HEK293 (cell line): ENCODE data around the gene MFGE8.

Experiments
- CTCF ChIA-PET: fragments of 350-600 bp; formaldehyde crosslinking; extraction: SDS; loops from one replicate; lab custom pipeline; 2021; ENCODE audit warnings: antibody characterized with exemption; lab: Yijun Ruan, JAX
- POLR2A ChIA-PET: fragments of 300-600 bp; formaldehyde crosslinking; extraction: SDS; loops from one replicate; lab custom pipeline; 2020; ENCODE audit warnings: antibody characterized with exemption, inconsistent platforms; lab: Yijun Ruan, JAX
- H3K27ac ChIP-seq: fragments of 200-500 bp; sonication (Bioruptor generic); 2 replicates; pipeline ENCODE4 v1.5.1; 2014; ENCODE audit warnings: low read depth, low read length, control low read depth, inconsistent platforms; ENCODE audit errors: extremely low read depth
- H3K36me3 ChIP-seq, 2 experiments: fragments of 200-500 bp in 1 of 2; sonication (Bioruptor generic) in 1 of 2; 1 replicate in 1 of 2; 2 replicates in 1 of 2; pipeline ENCODE4 v1.5.1; 2014 to 2017; ENCODE audit warnings: inconsistent platforms in 2 of 2, low read length in 2 of 2; ENCODE audit not compliant: control insufficient read depth in 2 of 2, insufficient read depth in 1 of 2
- H3K4me1 ChIP-seq: fragments of 200-500 bp; sonication (Bioruptor generic); 2 replicates; pipeline ENCODE4 v1.5.1; 2014; ENCODE audit warnings: mild to moderate bottlenecking, low read length, inconsistent platforms; ENCODE audit not compliant: control insufficient read depth, insufficient read depth
- H3K4me3 ChIP-seq: 2 replicates; pipeline ENCODE4 v1.5.1; 2011; ENCODE audit warnings: low read depth, mild to moderate bottlenecking, control low read depth, low read length, moderate library complexity
- H3K9me3 ChIP-seq: fragments of 200-500 bp; sonication (Bioruptor generic); 2 replicates; pipeline ENCODE4 v1.5.1; 2014; ENCODE audit warnings: low read depth, low read length, inconsistent platforms; ENCODE audit not compliant: control insufficient read depth, insufficient read depth
- EGR2 ChIP-seq: fragments of 450-650 bp; formaldehyde crosslinking; IDR thresholded peaks from 2 replicates; pipeline ENCODE4 v1.5.1; 2016; ENCODE audit warnings: low read depth, missing biosample characterization, missing genetic modification characterization
- GLI4 ChIP-seq: fragments of 450-650 bp; formaldehyde crosslinking; IDR thresholded peaks from 2 replicates; pipeline ENCODE4 v1.5.1; 2016; ENCODE audit warnings: missing biosample characterization, missing genetic modification characterization
- KLF10 ChIP-seq: fragments of 450-650 bp; IDR thresholded peaks from 2 replicates; pipeline ENCODE4 v1.5.1; 2018; ENCODE audit warnings: missing biosample characterization, mild to moderate bottlenecking, missing genetic modification characterization
- SCRT2 ChIP-seq: fragments of 450-650 bp; formaldehyde crosslinking; IDR thresholded peaks from 2 replicates; pipeline ENCODE4 v1.5.1; 2016; ENCODE audit warnings: missing biosample characterization, missing genetic modification characterization
- SP3 ChIP-seq: fragments of 450-650 bp; formaldehyde crosslinking; IDR thresholded peaks from 2 replicates; pipeline ENCODE4 v1.5.1; 2016; ENCODE audit warnings: missing biosample characterization, missing genetic modification characterization
- ZBTB17 ChIP-seq: fragments of 450-650 bp; formaldehyde crosslinking; IDR thresholded peaks from 2 replicates; pipeline ENCODE4 v1.5.1; 2016; ENCODE audit warnings: missing biosample characterization, missing genetic modification characterization
- ZFHX2 ChIP-seq: fragments of 450-650 bp; formaldehyde crosslinking; conservative IDR thresholded peaks from 2 replicates; pipeline ENCODE4 v1.5.1; 2016; ENCODE audit warnings: missing biosample characterization, missing genetic modification characterization
- ZNF155 ChIP-seq: fragments of 450-650 bp; formaldehyde crosslinking; IDR thresholded peaks from 2 replicates; pipeline ENCODE4 v1.5.1; 2016; ENCODE audit warnings: missing biosample characterization, missing genetic modification characterization
- ZNF157 ChIP-seq: fragments of 450-650 bp; formaldehyde crosslinking; IDR thresholded peaks from 2 replicates; pipeline ENCODE4 v1.5.1; 2016; ENCODE audit warnings: missing biosample characterization, missing genetic modification characterization
- ZNF23 ChIP-seq: fragments of 450-650 bp; formaldehyde crosslinking; IDR thresholded peaks from 2 replicates; pipeline ENCODE4 v1.5.1; 2016; ENCODE audit warnings: missing biosample characterization, missing genetic modification characterization, borderline replicate concordance
- ZNF274 ChIP-seq, 2 experiments: fragments of 200-500 bp in 1 of 2; fragments of 450-650 bp in 1 of 2; sonication (Bioruptor generic) in 1 of 2; formaldehyde crosslinking in 1 of 2; IDR thresholded peaks; 2 replicates each; pipeline versions ENCODE4 v1.5.1 to v1.6.1; 2014 to 2016; ENCODE audit warnings: borderline replicate concordance in 1 of 2, inconsistent platforms in 1 of 2, low read length in 1 of 2, missing biosample characterization in 1 of 2, missing genetic modification characterization in 1 of 2
- ZNF292 ChIP-seq: fragments of 450-650 bp; formaldehyde crosslinking; IDR thresholded peaks from 2 replicates; pipeline ENCODE4 v1.5.1; 2016; ENCODE audit warnings: low read depth, missing biosample characterization, missing genetic modification characterization, borderline replicate concordance
- ZNF354C ChIP-seq: fragments of 450-650 bp; formaldehyde crosslinking; IDR thresholded peaks from 2 replicates; pipeline ENCODE4 v1.5.1; 2016; ENCODE audit warnings: missing biosample characterization, missing genetic modification characterization, low read depth, borderline replicate concordance
- ZNF37A ChIP-seq: fragments of 450-650 bp; IDR thresholded peaks from 2 replicates; pipeline ENCODE4 v1.5.1; 2018; ENCODE audit warnings: missing biosample characterization, missing genetic modification characterization
- ZNF433 ChIP-seq: fragments of 450-650 bp; formaldehyde crosslinking; IDR thresholded peaks from 2 replicates; pipeline ENCODE4 v1.5.1; 2016; ENCODE audit warnings: missing biosample characterization, missing genetic modification characterization, low read depth
- ZNF549 ChIP-seq: fragments of 450-650 bp; IDR thresholded peaks from 2 replicates; pipeline ENCODE4 v1.5.1; 2018; ENCODE audit warnings: missing biosample characterization, missing genetic modification characterization, mild to moderate bottlenecking, inconsistent platforms, moderate library complexity
- ZNF626 ChIP-seq: fragments of 450-650 bp; sonication (Bioruptor Pico); formaldehyde crosslinking; IDR thresholded peaks from 2 replicates; pipeline ENCODE4 v1.5.1; 2018; ENCODE audit warnings: missing biosample characterization, missing genetic modification characterization, inconsistent platforms
- ZNF658 ChIP-seq: fragments of 450-650 bp; formaldehyde crosslinking; IDR thresholded peaks from 2 replicates; pipeline ENCODE4; 2016; ENCODE audit warnings: missing biosample characterization, missing genetic modification characterization
- ZNF660 ChIP-seq: fragments of 450-650 bp; IDR thresholded peaks from 2 replicates; pipeline ENCODE4 v1.5.1; 2018; ENCODE audit warnings: missing biosample characterization, mild to moderate bottlenecking, missing genetic modification characterization
- ZNF677 ChIP-seq: fragments of 450-650 bp; IDR thresholded peaks from 2 replicates; pipeline ENCODE4 v1.5.0; 2018; ENCODE audit warnings: missing biosample characterization, mild to moderate bottlenecking, missing genetic modification characterization, moderate library complexity
- ZNF768 ChIP-seq: fragments of 450-650 bp; formaldehyde crosslinking; IDR thresholded peaks from 2 replicates; pipeline ENCODE4 v1.5.1; 2018; ENCODE audit warnings: missing biosample characterization, mild to moderate bottlenecking, missing genetic modification characterization
- ZNF776 ChIP-seq: fragments of 450-650 bp; formaldehyde crosslinking; IDR thresholded peaks from 2 replicates; pipeline ENCODE4 v1.5.0; 2017; ENCODE audit warnings: missing biosample characterization, missing genetic modification characterization, borderline replicate concordance
- ZNF792 ChIP-seq: fragments of 450-650 bp; formaldehyde crosslinking; IDR thresholded peaks from 2 replicates; pipeline ENCODE4 v1.5.1; 2016; ENCODE audit warnings: missing biosample characterization, missing genetic modification characterization
- ZXDB ChIP-seq: fragments of 450-650 bp; formaldehyde crosslinking; IDR thresholded peaks from 2 replicates; pipeline ENCODE4 v1.5.1; 2016; ENCODE audit warnings: missing biosample characterization, missing genetic modification characterization
- TF ChIP-seq, protein P1 (sequence below): fragments of 450-650 bp; formaldehyde crosslinking; optimal IDR thresholded peaks from 2 replicates; pipeline ENCODE3; 2016; ENCODE audit warnings: missing biosample characterization, mild to moderate bottlenecking, missing genetic modification characterization
- TF ChIP-seq, protein P2 (sequence below): fragments of 450-650 bp; formaldehyde crosslinking; IDR thresholded peaks from 2 replicates; pipeline ENCODE4; 2016; ENCODE audit warnings: missing biosample characterization, missing genetic modification characterization
- TF ChIP-seq, protein P3 (sequence below): fragments of 450-650 bp; formaldehyde crosslinking; IDR thresholded peaks from 2 replicates; pipeline ENCODE4 v1.5.1; 2017; ENCODE audit warnings: missing biosample characterization, missing genetic modification characterization

The MFGE8 gene

DNA sequence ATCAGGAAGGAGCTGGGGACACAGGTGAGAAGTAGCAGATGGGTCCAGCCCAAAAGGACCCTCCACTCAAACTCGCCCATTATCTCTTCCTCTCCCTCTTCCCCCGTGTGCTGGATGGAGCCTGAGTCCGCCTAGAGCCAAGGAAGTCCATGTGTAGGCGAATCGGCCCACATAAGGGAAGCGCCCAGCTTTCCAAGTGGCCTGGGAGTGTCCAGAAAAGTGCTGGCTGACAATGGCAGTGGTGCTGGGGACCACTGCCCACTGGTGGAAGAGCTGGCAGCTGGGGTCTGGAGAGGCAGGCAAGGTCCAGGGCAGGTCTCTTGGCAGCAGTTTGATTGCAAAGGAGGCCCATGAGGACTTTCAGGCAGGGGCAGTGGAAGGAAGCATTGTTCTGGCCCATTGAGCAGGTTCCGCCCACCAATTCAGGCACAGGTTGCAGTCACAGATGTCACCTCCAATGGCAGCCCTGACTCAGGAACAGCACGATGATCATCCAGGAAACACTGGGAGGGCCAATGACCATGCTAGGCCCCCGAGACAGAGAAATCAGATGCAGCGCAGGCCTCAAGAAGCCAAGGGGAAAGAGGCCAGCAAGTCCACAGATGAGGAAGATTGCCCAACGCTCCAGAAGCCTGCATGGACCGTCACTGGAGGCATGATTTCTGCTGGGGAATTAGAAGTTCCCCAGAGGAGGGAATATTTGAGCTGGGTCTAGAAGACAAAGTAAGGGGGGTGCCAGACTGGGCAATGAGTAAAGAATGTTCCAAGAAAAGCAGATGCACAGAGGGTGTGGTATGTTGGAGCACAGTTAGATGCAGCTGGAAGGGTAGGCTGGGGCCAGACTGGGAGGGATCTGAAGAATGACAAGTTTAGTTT is 3.0 kb downstream of the MFGE8 start:
- POLR2A ChIA-PET, result no interaction called here
- Histone ChIP-seq H3K4me3 (no peak overlapping the region), H3K36me3 (peaks cover 3 to 60% of the 10 kb centered on the region in 2 experiments; a peak in 1 of 3 replicates), H3K4me1 (peaks cover 3% of the 10 kb centered on the region), H3K9me3 (no peaks in the 10 kb centered on the region), H3K27ac (no peak overlapping the region)
- CTCF ChIA-PET, result interaction anchor here (0.5 to 1.1 kb wide), 4 partner anchors 66 to 446 kb away, joined by 3 to 4 read pairs (median 4); no protein-coding TSS in a partner anchor
- TF ChIP-seq ZNF274 (IDR thresholded peaks at IDR 0.05; ENCODE audit: low read length), result no peak
- no peak for TF ChIP-seq ZNF274 (tag by site-specific recombination; IDR thresholded peaks at IDR 0.05; ENCODE audit: borderline replicate concordance)
- 0 out of 2 replicates have a peak, but pooled peaks have one; percentile 28 for TF ChIP-seq ZBTB17 (tag by site-specific recombination)
- TF ChIP-seq ZNF155 (tag by site-specific recombination), result no peak
- no peak for TF ChIP-seq ZXDB (tag by site-specific recombination)
- no peak for TF ChIP-seq ZNF768 (tag by site-specific recombination)
- TF ChIP-seq ZNF792 (tag by site-specific recombination), result no peak
- TF ChIP-seq ZNF677 (tag by site-specific recombination), result no peak
- no peak for TF ChIP-seq ZNF549
- no peak for TF ChIP-seq ZNF157 (tag by site-specific recombination)
- no peak for TF ChIP-seq ZNF37A (tag by site-specific recombination)
- no peak for TF ChIP-seq SP3 (tag by site-specific recombination)
- TF ChIP-seq ZNF660, result no peak
- no peak for TF ChIP-seq SCRT2 (tag by site-specific recombination)
- no peak for TF ChIP-seq ZNF658
- TF ChIP-seq ZNF292 (tag by site-specific recombination), result no peak
- TF ChIP-seq, protein P1, sequence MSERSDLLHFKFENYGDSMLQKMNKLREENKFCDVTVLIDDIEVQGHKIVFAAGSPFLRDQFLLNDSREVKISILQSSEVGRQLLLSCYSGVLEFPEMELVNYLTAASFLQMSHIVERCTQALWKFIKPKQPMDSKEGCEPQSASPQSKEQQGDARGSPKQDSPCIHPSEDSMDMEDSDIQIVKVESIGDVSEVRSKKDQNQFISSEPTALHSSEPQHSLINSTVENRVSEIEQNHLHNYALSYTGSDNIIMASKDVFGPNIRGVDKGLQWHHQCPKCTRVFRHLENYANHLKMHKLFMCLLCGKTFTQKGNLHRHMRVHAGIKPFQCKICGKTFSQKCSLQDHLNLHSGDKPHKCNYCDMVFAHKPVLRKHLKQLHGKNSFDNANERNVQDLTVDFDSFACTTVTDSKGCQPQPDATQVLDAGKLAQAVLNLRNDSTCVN (tag by site-specific recombination), result no peak
- TF ChIP-seq ZNF626 (tag by site-specific recombination), result no peak
- TF ChIP-seq ZFHX2, result peak; percentile 63
- TF ChIP-seq, protein P2, sequence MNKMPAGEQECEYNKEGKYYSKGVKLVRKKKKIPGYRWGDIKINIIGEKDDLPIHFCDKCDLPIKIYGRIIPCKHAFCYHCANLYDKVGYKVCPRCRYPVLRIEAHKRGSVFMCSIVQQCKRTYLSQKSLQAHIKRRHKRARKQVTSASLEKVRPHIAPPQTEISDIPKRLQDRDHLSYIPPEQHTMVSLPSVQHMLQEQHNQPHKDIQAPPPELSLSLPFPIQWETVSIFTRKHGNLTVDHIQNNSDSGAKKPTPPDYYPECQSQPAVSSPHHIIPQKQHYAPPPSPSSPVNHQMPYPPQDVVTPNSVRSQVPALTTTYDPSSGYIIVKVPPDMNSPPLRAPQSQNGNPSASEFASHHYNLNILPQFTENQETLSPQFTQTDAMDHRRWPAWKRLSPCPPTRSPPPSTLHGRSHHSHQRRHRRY (tag by site-specific recombination), result no peak
- no peak for TF ChIP-seq ZNF776 (tag by site-specific recombination)
- no peak for TF ChIP-seq KLF10 (tag by site-specific recombination)
- TF ChIP-seq, protein P3, sequence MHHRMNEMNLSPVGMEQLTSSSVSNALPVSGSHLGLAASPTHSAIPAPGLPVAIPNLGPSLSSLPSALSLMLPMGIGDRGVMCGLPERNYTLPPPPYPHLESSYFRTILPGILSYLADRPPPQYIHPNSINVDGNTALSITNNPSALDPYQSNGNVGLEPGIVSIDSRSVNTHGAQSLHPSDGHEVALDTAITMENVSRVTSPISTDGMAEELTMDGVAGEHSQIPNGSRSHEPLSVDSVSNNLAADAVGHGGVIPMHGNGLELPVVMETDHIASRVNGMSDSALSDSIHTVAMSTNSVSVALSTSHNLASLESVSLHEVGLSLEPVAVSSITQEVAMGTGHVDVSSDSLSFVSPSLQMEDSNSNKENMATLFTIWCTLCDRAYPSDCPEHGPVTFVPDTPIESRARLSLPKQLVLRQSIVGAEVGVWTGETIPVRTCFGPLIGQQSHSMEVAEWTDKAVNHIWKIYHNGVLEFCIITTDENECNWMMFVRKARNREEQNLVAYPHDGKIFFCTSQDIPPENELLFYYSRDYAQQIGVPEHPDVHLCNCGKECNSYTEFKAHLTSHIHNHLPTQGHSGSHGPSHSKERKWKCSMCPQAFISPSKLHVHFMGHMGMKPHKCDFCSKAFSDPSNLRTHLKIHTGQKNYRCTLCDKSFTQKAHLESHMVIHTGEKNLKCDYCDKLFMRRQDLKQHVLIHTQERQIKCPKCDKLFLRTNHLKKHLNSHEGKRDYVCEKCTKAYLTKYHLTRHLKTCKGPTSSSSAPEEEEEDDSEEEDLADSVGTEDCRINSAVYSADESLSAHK (tag by site-specific recombination), result no peak
- TF ChIP-seq GLI4 (tag by site-specific recombination), result no peak
- no peak for TF ChIP-seq ZNF23 (tag by site-specific recombination)
- TF ChIP-seq ZNF354C (tag by site-specific recombination), result no peak
- no peak for TF ChIP-seq ZNF433 (tag by site-specific recombination)
- peak; percentile 32; the same call in 1 of the 2 replicates for TF ChIP-seq EGR2 (tag by site-specific recombination)
